H9 (cell line): Measurements from ENCODE around the gene CCL24. TPM values are rescaled to one million over a fixed set of nuclear protein-coding genes. Genes with fewer than 3 reads are reported as not detected.

ENCODE experiments used
- DNase-seq: peaks from one replicate; pipeline ENCODE4 v3.0.0-alpha.2; 2017
- H2AFZ ChIP-seq: one replicate; pipeline ENCODE4 v1.6.1; 2013; ENCODE audit warnings: mild to moderate bottlenecking, low read length, control low read depth, moderate library complexity
- H2AK5ac ChIP-seq: 2 replicates; pipeline ENCODE4 v1.6.1; 2013; ENCODE audit warnings: low read length, control low read depth, mixed read lengths; ENCODE audit not compliant: insufficient read length
- H2BK120ac ChIP-seq: one replicate; pipeline ENCODE4 v1.6.1; 2013; ENCODE audit warnings: low read depth, mild to moderate bottlenecking, low read length, control low read depth, inconsistent platforms; ENCODE audit not compliant: poor library complexity, severe bottlenecking
- H2BK12ac ChIP-seq: 2 replicates; pipeline ENCODE4 v1.6.1; 2013; ENCODE audit warnings: low read length, control low read depth, mixed read lengths, low read depth; ENCODE audit not compliant: insufficient read length
- H2BK15ac ChIP-seq: 2 replicates; pipeline ENCODE4 v1.6.1; 2013; ENCODE audit warnings: low read depth, low read length, control low read depth
- H2BK20ac ChIP-seq: one replicate; pipeline ENCODE4 v1.6.1; 2013; ENCODE audit warnings: low read depth, mild to moderate bottlenecking, low read length, control low read depth, inconsistent platforms; ENCODE audit not compliant: poor library complexity, severe bottlenecking
- H2BK5ac ChIP-seq: 2 replicates; pipeline ENCODE4 v1.6.1; 2013; ENCODE audit warnings: low read length, control low read depth, mixed read lengths; ENCODE audit not compliant: insufficient read length
- H3K14ac ChIP-seq: 2 replicates; pipeline ENCODE4 v1.6.1; 2013; ENCODE audit warnings: low read length, control low read depth; ENCODE audit not compliant: insufficient read depth
- H3K18ac ChIP-seq: 2 replicates; pipeline ENCODE4 v1.6.1; 2013; ENCODE audit warnings: low read depth, mild to moderate bottlenecking, mixed read lengths, low read length, control low read depth; ENCODE audit not compliant: insufficient read length
- H3K23ac ChIP-seq: 2 replicates; pipeline ENCODE4 v1.6.1; 2013; ENCODE audit warnings: low read length, control low read depth, mixed read lengths, low read depth; ENCODE audit not compliant: insufficient read length
- H3K23me2 ChIP-seq: 2 replicates; pipeline ENCODE4 v1.6.1; 2013; ENCODE audit warnings: low read depth, mild to moderate bottlenecking, mixed read lengths, low read length, control low read depth; ENCODE audit not compliant: insufficient read length, poor library complexity, severe bottlenecking
- H3K27ac ChIP-seq: 2 replicates; pipeline ENCODE4 v1.5.1; 2013; ENCODE audit warnings: low read length, control low read depth, mixed read lengths, low read depth; ENCODE audit not compliant: insufficient read length
- H3K27me3 ChIP-seq: 2 replicates; pipeline ENCODE4 v1.6.1; 2013; ENCODE audit warnings: low read length, control low read depth, inconsistent platforms; ENCODE audit not compliant: insufficient read depth
- H3K4ac ChIP-seq: 2 replicates; pipeline ENCODE4 v1.6.1; 2013; ENCODE audit warnings: low read depth, mild to moderate bottlenecking, control low read depth, inconsistent platforms, low read length, moderate library complexity
- H3K4me1 ChIP-seq: 2 replicates; pipeline ENCODE4 v1.6.1; 2013; ENCODE audit warnings: low read length, control low read depth, inconsistent platforms; ENCODE audit not compliant: insufficient read depth
- H3K4me2 ChIP-seq: 2 replicates; pipeline ENCODE4 v1.6.1; 2013; ENCODE audit warnings: low read length, control low read depth, mixed read lengths; ENCODE audit not compliant: insufficient read length, insufficient read depth
- H3K56ac ChIP-seq: 2 replicates; pipeline ENCODE4 v1.6.1; 2013; ENCODE audit warnings: low read depth, mild to moderate bottlenecking, mixed read lengths, low read length, control low read depth; ENCODE audit not compliant: insufficient read length
- H3K79me1 ChIP-seq: 2 replicates; pipeline ENCODE4 v1.6.1; 2013; ENCODE audit warnings: low read depth, mild to moderate bottlenecking, moderate library complexity, low read length, control low read depth, inconsistent platforms; ENCODE audit not compliant: insufficient read depth, poor library complexity, severe bottlenecking
- H3K79me2 ChIP-seq: 2 replicates; pipeline ENCODE4 v1.6.1; 2013; ENCODE audit warnings: low read length, control low read depth, inconsistent platforms; ENCODE audit not compliant: insufficient read depth
- H3K9ac ChIP-seq: 2 replicates; pipeline ENCODE4 v1.6.1; 2013; ENCODE audit warnings: low read length, control low read depth, mixed read lengths; ENCODE audit not compliant: insufficient read length; ENCODE audit errors: extremely low read depth
- H3K9me3 ChIP-seq: one replicate; pipeline ENCODE4 v1.6.1; 2013; ENCODE audit warnings: low read depth, low read length, inconsistent platforms; ENCODE audit not compliant: control insufficient read depth
- H3T11ph ChIP-seq: one replicate; pipeline ENCODE4 v1.6.1; 2013; ENCODE audit warnings: mild to moderate bottlenecking, low read length, control low read depth, inconsistent platforms
- H4K20me1 ChIP-seq: one replicate; pipeline ENCODE4 v1.6.1; 2013; ENCODE audit not compliant: control insufficient read depth, insufficient read length, insufficient read depth
- H4K5ac ChIP-seq: 2 replicates; pipeline ENCODE4 v1.6.1; 2013; ENCODE audit warnings: low read depth, mild to moderate bottlenecking, mixed read lengths, low read length, control low read depth; ENCODE audit not compliant: insufficient read length
- H4K8ac ChIP-seq: replicated peaks from 2 replicates; pipeline ENCODE4 v1.6.1; 2013; ENCODE audit warnings: low read length, control low read depth, mixed read lengths, low read depth; ENCODE audit not compliant: insufficient read length
- H4K91ac ChIP-seq: 2 replicates; pipeline ENCODE4 v1.6.1; 2013; ENCODE audit warnings: low read depth, mild to moderate bottlenecking, moderate library complexity, mixed read lengths, low read length, control low read depth; ENCODE audit not compliant: insufficient read length
- H3K27ac Mint-ChIP-seq, 3 experiments: 2 replicates in 2 of 3; 3 replicates in 1 of 3; pipeline ENCODE4 v1.8.0; 2020 to 2021; ENCODE audit warnings: mixed read lengths in 3 of 3, mild to moderate bottlenecking in 1 of 3, moderate library complexity in 1 of 3
- H3K27me3 Mint-ChIP-seq: 2 replicates; pipeline ENCODE4 v1.8.0; 2021; ENCODE audit warnings: low read depth, mild to moderate bottlenecking, moderate library complexity, mixed read lengths
- H3K36me3 Mint-ChIP-seq, 3 experiments: 2 replicates in 2 of 3; 3 replicates in 1 of 3; pipeline ENCODE4 v1.8.0; 2020 to 2021; ENCODE audit warnings: low read depth in 3 of 3, mixed read lengths in 3 of 3; ENCODE audit not compliant: insufficient read depth in 1 of 3
- H3K4me1 Mint-ChIP-seq, 2 experiments: 2 replicates each; pipeline ENCODE4 v1.8.0; 2020; ENCODE audit warnings: mixed read lengths in 2 of 2
- H3K4me3 Mint-ChIP-seq, 2 experiments: 2 replicates in 1 of 2; 3 replicates in 1 of 2; pipeline ENCODE4 v1.8.0; 2020 to 2021; ENCODE audit warnings: mild to moderate bottlenecking in 2 of 2, mixed read lengths in 2 of 2, moderate library complexity in 1 of 2
- H3K9me3 Mint-ChIP-seq, 2 experiments: 2 replicates in 1 of 2; 3 replicates in 1 of 2; pipeline ENCODE4 v1.8.0; 2020; ENCODE audit warnings: mild to moderate bottlenecking in 2 of 2, mixed read lengths in 2 of 2, moderate library complexity in 1 of 2
- WGBS: extraction: QIAGEN DNeasy Blood & Tissue Kit; methylation state at CpG from one replicate; pipeline ENCODE4 v1.1.7; 2013; ENCODE audit warnings: missing lambda C conversion rate, low lambda C conversion rate, mixed read lengths; ENCODE audit not compliant: insufficient read length; ENCODE audit errors: extremely low coverage; 5-methylcytosine and 5-hydroxymethylcytosine counted together
- total RNA-seq: library from RNA; stranded (reverse); gene quantifications from 2 replicates; pipeline ENCODE4 v1.2.1, GENCODE V29; 2021
- TF ChIP-seq, protein P1 (sequence below): fragments of 200-600 bp; sonication (generic); conservative IDR thresholded peaks from 3 replicates; pipeline ENCODE4 v1.8.0; 2021; ENCODE audit warnings: antibody characterized with exemption, mild to moderate bottlenecking

CCL24 gene
- total RNA-seq, 1 experiment from 2014 or later: not detected

DNA sequence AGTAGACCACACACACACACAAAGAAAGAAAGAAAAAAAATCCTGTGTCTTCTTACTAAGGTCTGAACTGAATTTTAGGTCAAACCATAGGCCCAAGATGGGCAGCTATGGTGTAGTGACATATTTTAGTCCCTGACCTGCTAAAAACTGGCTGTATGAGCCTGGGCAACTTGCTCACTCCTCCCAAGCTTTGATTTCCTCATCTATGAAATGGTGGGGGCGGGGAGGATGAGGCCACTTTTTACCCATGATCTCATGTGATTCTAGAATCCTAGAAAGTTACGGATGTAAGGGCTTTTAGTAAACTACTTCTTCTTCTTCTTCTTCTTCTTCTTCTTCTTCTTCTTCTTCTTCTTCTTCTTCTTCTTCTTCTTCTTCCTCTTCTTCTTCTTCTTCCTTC is 6.1 kb upstream of the CCL24 start:
- Histone ChIP-seq H4K20me1 (no peaks in the 10 kb centered on the region), H3K9me3 (no peaks in the 10 kb centered on the region), H2AFZ (no peak overlapping the region), H2BK5ac (no peak overlapping the region), H3K27me3 (peaks cover 2% of the 10 kb centered on the region; the same call in 1 of the 2 replicates), H3K4ac (no peak overlapping the region), H2BK12ac (no peak overlapping the region), H3K4me1 (no peaks in the 10 kb centered on the region), H3K79me1 (no peaks in the 10 kb centered on the region), H3K23ac (no peak overlapping the region), H3K27ac (no peak overlapping the region), H4K91ac (no peak overlapping the region), H2AK5ac (no peak overlapping the region), H3K9ac (no peak overlapping the region), H3K18ac (no peak overlapping the region), H3K4me2 (no peak overlapping the region), H2BK20ac (no peak overlapping the region), H2BK120ac (no peak overlapping the region), H3K79me2 (no peaks in the 10 kb centered on the region), H3K56ac (no peak overlapping the region), H3T11ph (no peak overlapping the region), H3K23me2 (no peaks in the 10 kb centered on the region), H4K8ac (no peak overlapping the region), H2BK15ac (no peak overlapping the region), H3K14ac (no peak overlapping the region), H4K5ac (no peak overlapping the region)
- WGBS: no CpG with 5 or more reads among the region's 2 CpGs
- peaks cover 34% of the 10 kb centered on the region for H3K27me3 Mint-ChIP-seq
- H3K4me3 Mint-ChIP-seq: no peak overlapping the region
- DNase-seq: no peak
- H3K9me3 Mint-ChIP-seq: no peaks in the 10 kb centered on the region; a peak in 1 of 5 replicates
- H3K36me3 Mint-ChIP-seq: no peaks in the 10 kb centered on the region
- H3K27ac Mint-ChIP-seq: no peak overlapping the region
- no peaks in the 10 kb centered on the region for H3K4me1 Mint-ChIP-seq
- TF ChIP-seq, protein P1, sequence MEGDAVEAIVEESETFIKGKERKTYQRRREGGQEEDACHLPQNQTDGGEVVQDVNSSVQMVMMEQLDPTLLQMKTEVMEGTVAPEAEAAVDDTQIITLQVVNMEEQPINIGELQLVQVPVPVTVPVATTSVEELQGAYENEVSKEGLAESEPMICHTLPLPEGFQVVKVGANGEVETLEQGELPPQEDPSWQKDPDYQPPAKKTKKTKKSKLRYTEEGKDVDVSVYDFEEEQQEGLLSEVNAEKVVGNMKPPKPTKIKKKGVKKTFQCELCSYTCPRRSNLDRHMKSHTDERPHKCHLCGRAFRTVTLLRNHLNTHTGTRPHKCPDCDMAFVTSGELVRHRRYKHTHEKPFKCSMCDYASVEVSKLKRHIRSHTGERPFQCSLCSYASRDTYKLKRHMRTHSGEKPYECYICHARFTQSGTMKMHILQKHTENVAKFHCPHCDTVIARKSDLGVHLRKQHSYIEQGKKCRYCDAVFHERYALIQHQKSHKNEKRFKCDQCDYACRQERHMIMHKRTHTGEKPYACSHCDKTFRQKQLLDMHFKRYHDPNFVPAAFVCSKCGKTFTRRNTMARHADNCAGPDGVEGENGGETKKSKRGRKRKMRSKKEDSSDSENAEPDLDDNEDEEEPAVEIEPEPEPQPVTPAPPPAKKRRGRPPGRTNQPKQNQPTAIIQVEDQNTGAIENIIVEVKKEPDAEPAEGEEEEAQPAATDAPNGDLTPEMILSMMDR: no peak
